ENCODE data around the gene RASSF1. TPM values are rescaled to one million over a fixed set of nuclear protein-coding genes. Genes with fewer than 3 reads are reported as not detected.

RASSF1 gene
- polyA plus RNA-seq, 1 donor from 2014 or later, result 51.4 TPM

- H3K4me3 ChIP-seq (ENCODE audit: low read length), result no peak overlapping the region
- H3K9ac ChIP-seq (ENCODE audit: low read length), result no peak overlapping the region
- H3K79me2 ChIP-seq (replicated peaks; ENCODE audit: insufficient read depth, low read length), result peaks cover 24% of the 10 kb centered on the region
- no peak overlapping the region for H3K4me2 ChIP-seq (ENCODE audit: low read length)
- no peaks in the 10 kb centered on the region for H3K9me3 ChIP-seq (ENCODE audit: low read length)
- H3K9me2 ChIP-seq (ENCODE audit: insufficient read depth, low read length), result no peaks in the 10 kb centered on the region
- H4K20me1 ChIP-seq (ENCODE audit: insufficient read depth), result no peaks in the 10 kb centered on the region
- no peak for TF ChIP-seq EP300 (conservative IDR thresholded peaks at IDR 0.05; ENCODE audit: poor library complexity, severe bottlenecking)
- no peak for TF ChIP-seq POLR2AphosphoS5 (IDR thresholded peaks at IDR 0.05)
- TF ChIP-seq TAF1 (IDR thresholded peaks at IDR 0.05; ENCODE audit: low read depth), result no peak
- TF ChIP-seq RAD21 (conservative IDR thresholded peaks at IDR 0.05), result no peak
- TF ChIP-seq SMC3 (conservative IDR thresholded peaks at IDR 0.05; ENCODE audit: poor library complexity), result no peak
- TF ChIP-seq CTCF (IDR thresholded peaks at IDR 0.05; ENCODE audit: poor library complexity, severe bottlenecking), result no peak
- no peak for TF ChIP-seq MXI1 (conservative IDR thresholded peaks at IDR 0.05; ENCODE audit: poor library complexity, severe bottlenecking)
- TF ChIP-seq EZH2 (IDR thresholded peaks at IDR 0.05; ENCODE audit: borderline replicate concordance, insufficient read depth, low read length, poor library complexity, severe bottlenecking), result no peak
- no peak for TF ChIP-seq REST (IDR thresholded peaks at IDR 0.05; ENCODE audit: borderline replicate concordance)
- no peaks in the 10 kb centered on the region for H3F3A ChIP-seq (ENCODE audit: insufficient read depth, low read length, poor library complexity, severe bottlenecking)
- no peaks in the 10 kb centered on the region for H3K27me3 ChIP-seq (ENCODE audit: insufficient read depth, low read depth, low read length)
- H3K27ac ChIP-seq (ENCODE audit: low read length), result no peak overlapping the region
- no peaks in the 10 kb centered on the region for H3K36me3 ChIP-seq (ENCODE audit: insufficient read depth, low read length)
- no peak overlapping the region for H2AFZ ChIP-seq (ENCODE audit: low read depth, low read length)
These were observed 6.8 kb downstream of the RASSF1 start for GRCh38 chr3:50333744-50334328.

GRCh38 chr3:50331364-50331907 lies 9.2 kb downstream of the RASSF1 start:
- no peaks in the 10 kb centered on the region for H3F3A ChIP-seq (ENCODE audit: insufficient read depth, low read length, poor library complexity, severe bottlenecking)
- H3K27ac ChIP-seq (ENCODE audit: low read length), result no peak overlapping the region
- H3K79me2 ChIP-seq (replicated peaks; ENCODE audit: insufficient read depth, low read length), result peaks cover 32% of the 10 kb centered on the region
- H3K9me3 ChIP-seq (ENCODE audit: low read length), result no peaks in the 10 kb centered on the region
- no peaks in the 10 kb centered on the region for H3K36me3 ChIP-seq (ENCODE audit: insufficient read depth, low read length)
- no peak overlapping the region for H2AFZ ChIP-seq (ENCODE audit: low read depth, low read length)
- H3K4me2 ChIP-seq (ENCODE audit: low read length), result no peak overlapping the region
- TF ChIP-seq SMC3 (conservative IDR thresholded peaks at IDR 0.05; ENCODE audit: poor library complexity), result no peak
- TF ChIP-seq TAF1 (IDR thresholded peaks at IDR 0.05; ENCODE audit: low read depth), result no peak
- TF ChIP-seq RAD21 (conservative IDR thresholded peaks at IDR 0.05), result no peak
- TF ChIP-seq REST (IDR thresholded peaks at IDR 0.05; ENCODE audit: borderline replicate concordance), result no peak
- no peak for TF ChIP-seq EP300 (conservative IDR thresholded peaks at IDR 0.05; ENCODE audit: poor library complexity, severe bottlenecking)
- H3K9ac ChIP-seq (ENCODE audit: low read length), result no peak overlapping the region
- no peaks in the 10 kb centered on the region for H3K9me2 ChIP-seq (ENCODE audit: insufficient read depth, low read length)
- no peaks in the 10 kb centered on the region for H3K27me3 ChIP-seq (ENCODE audit: insufficient read depth, low read depth, low read length)
- H4K20me1 ChIP-seq (ENCODE audit: insufficient read depth), result no peaks in the 10 kb centered on the region
- no peak overlapping the region for H3K4me3 ChIP-seq (ENCODE audit: low read length)
